ENCODE measurements around the gene ALOX15B.
"Not testable (repeated sequence)": the region's sequence is repeated elsewhere in the genome, so short reads cannot be mapped to it uniquely, and the experiment has no call there.

Gene ALOX15B

DNA sequence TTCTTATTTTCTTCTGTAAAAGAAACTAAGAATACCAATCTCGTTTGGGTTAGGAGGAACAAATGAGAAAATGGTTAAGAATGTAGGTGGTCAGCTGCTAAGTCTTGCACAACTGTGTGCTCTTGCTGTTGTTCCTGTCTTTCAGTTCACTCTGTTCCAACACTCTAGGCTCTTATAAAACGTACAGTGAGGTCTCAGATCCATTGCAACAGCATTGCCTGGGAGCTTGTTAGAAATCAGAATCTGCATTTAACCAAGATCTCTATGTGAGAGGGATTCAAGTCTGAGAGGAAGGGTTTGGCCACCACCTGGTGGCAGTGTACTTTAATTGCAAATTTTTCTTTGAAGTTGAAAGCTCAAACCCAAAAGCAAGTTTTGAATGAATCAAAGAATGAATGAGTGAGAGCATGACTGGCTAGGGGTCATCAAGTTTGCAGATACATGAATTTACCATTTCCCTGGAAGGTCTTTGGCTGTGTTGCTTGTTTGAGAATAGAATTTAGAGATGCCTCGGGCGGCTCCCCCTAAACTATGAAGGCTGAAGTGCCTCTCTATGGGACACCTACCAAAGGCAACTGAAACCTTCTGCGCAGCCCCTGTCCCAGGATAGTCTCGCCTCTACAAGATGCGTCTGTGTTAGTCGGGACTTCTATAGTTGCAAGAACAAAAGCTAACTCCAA lies 2.5 kb downstream of the ALOX15B start:
- DNase-seq, result peak; percentile 4

DNA sequence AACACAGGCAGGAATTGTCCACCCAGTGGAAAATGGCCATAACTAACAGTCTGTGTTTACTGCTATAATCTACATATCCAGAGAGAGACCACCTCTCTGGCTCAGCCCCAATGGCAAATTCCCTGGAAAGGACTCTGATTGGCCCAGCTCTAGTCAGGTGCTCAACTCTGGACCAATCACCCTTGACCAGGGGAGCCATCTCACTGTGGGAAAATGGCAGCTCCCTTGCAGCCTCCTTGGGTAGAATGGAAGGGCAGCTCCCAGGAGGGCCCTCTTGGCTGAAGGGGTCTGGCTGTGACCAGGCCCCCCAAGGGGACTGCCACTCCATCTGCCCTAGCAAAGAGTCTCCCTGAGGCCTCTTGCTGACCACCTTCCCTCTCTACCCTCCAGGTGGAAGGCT lies 3.1 kb downstream of the ALOX15B start:
- no peak for DNase-seq

GRCh38 chr17:8044819-8045810 lies 6.3 kb downstream of the ALOX15B start:
- DNase-seq, result no peak

- DNase-seq, result no peak
Observed at GRCh38 chr17:8046306-8046928, 7.6 kb downstream of the ALOX15B start.

DNA sequence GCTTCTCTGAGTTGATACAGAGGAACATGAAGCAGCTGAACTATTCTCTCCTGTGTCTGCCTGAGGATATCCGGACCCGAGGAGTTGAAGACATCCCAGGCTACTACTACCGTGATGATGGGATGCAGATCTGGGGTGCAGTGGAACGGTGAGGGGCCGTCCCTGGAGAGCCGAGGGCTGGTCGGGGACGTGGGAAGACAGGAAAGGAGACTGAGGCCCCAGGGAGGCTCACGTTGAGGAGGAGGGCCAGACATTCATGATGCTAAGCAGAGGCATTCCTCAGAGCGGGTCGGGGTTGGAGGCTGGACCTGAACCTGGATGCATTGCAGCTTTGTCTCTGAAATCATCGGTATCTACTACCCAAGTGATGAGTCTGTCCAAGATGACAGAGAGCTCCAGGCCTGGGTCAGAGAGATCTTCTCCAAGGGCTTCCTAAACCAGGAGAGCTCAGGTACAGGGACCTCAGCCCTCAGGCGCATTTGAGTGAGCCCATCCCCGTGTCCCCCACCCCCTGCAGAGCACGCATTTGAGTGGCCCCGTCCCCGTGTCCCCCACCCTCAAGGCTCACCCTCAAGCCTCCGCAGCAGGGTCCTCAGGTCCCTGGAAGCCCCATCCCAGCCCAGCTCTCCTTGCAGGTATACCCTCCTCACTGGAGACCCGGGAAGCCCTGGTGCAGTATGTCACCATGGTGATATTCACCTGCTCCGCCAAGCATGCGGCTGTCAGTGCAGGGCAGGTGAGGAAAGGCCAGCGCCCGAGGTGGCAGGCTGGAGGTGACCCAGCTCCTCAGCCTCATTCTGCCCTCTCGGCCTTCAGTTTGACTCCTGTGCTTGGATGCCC lies 8.3 kb downstream of the ALOX15B start:
- no peak for DNase-seq

- no peak for DNase-seq
Observed at GRCh38 chr17:8047769-8048110, 8.9 kb downstream of the ALOX15B start.

DNA sequence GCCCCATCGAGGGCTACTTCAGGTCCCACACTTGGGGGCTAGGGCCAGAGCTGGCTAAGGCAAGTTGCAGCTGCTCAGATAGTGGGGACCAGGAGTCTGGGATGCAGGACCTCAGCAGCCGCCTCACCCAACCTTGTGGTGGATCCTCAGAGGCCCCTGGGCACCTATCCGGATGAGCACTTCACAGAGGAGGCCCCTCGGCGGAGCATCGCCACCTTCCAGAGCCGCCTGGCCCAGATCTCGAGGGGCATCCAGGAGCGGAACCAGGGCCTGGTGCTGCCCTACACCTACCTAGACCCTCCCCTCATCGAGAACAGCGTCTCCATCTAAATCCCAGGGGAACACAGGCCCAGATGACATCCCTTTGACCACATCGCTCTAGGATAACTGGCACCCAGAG lies 9.4 kb downstream of the ALOX15B start:
- no peak for DNase-seq

GRCh38 chr17:8048736-8049135 lies 9.9 kb downstream of the ALOX15B start:
- DNase-seq, result no peak

GRCh38 chr17:8051831-8052230 lies 13.0 kb downstream of the ALOX15B start:
- no peak for DNase-seq

DNA sequence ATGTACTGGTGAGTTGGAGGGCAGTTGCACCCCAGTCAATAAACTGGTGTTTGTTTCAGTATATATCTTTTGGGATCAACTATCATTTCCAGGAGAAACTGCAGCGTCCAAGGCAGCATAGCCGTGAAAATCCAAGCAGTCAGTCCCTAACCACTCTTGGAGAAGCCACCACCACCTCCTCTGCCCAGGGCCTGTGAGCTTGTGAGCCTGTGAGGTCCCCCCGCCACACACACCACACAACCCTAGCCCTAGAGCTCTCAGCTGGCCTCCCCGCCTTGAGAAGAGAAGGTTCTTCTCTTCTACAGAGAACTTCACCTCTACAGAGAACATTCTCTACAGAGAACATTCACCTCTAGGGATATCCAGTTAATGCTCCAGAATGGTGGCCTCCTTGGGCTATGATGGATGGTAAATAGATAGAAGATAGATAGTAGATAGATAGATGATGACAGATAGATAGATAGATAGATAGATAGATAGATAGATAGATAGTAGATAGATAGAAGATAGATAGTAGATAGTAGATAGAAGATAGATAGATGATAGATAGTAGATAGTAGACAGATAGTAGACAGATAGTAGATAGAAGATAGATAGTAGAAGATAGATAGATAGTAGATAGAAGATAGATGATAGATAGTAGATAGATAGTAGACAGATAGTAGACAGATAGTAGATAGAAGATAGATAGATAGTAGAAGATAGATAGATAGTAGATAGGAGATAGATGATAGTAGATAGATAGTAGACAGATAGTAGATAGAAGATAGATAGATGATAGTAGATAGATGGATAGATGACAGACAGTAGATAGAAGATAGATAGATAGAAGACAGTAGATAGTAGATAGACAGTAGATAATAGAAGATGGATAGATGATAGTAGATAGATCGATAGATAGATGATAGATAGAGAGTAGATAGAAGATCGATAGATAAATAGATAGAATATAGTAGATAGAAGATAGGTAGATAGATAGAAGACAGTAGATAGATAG lies 13.7 kb downstream of the ALOX15B start:
- DNase-seq, result no peak

DNA sequence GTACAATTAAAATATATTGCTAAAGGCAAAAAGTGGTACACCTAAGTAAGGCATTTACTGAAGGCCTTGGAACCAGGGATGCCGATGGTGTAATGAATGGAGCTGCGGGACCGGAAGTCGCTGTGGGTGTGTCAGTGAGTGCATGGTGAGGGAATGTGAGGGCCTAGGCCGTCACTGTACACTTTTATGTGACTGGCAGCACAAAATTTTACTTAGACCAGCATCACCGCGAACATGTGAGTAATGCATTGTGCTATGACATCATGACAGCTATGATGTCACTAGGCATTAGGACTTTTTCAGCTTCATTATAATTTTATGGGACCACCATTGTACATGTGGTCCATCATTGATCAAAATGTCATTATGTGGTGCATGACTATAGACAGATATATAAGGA lies 14.7 kb downstream of the ALOX15B start:
- no peak for DNase-seq

DNA sequence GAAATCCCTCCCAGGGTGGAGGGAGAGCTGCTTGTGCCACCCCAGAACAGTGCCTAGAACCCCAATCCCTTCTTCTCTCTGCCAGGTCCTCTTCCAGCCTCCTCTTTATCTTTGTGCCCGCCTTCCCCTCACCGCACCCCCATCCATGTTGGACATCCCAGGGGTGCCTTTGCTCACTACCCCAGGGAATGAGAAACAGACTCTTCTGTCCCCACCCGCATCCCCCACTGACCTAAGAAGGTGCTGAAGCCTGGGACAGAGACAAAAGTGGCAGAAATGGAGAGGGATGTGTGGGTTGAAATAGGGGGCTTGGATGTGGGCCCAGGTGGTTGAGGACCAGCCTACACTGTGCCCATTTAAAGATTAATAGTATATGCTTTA lies 17.0 kb downstream of the ALOX15B start:
- no peak for DNase-seq

- DNase-seq, result no peak
Observed at GRCh38 chr17:8056232-8056975, 17.5 kb downstream of the ALOX15B start.

- no peak for DNase-seq
Observed at GRCh38 chr17:8056976-8057625, 18.2 kb downstream of the ALOX15B start.

- peak; percentile 58 for DNase-seq
Observed at GRCh38 chr17:8057691-8058114, 18.8 kb downstream of the ALOX15B start.

DNA sequence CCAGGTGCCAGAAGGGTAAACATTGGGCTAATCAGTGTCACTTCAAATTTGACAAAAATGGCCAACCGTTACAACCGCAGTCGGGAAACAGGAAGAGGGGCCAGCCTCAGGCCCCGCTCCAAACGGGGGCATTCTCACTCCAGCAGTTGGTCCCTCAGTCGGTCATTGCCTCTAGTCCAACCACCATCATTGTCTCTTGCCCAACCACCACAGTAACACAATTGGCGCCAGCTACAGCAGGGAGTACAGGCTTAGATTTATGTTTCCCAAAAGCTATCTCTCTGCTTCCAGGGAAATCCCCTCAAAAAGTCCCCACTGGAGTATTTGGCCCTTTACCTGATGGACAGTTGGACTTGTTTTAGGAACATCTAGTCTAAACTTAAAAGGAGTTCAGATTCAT lies 20.3 kb downstream of the ALOX15B start:
- no peak for DNase-seq

DNA sequence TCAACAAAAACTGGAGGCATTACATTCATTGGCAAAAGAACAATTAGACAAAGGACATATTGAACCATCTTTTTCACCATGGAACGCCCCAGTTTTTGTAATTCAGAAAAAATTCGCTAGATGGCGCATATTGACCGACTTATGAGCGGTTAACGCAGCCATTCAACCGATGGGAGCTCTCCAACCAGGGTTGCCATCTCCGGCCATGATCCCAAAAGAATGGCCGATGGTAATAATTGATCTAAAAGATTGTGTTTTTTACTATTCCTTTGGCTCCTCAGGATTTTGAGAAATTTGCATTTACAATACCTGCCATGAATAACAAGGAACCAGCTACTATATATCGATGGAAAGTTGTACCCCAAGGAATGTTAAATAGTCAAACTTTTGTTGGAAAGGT lies 21.4 kb downstream of the ALOX15B start:
- DNase-seq, result peak; percentile 51

DNA sequence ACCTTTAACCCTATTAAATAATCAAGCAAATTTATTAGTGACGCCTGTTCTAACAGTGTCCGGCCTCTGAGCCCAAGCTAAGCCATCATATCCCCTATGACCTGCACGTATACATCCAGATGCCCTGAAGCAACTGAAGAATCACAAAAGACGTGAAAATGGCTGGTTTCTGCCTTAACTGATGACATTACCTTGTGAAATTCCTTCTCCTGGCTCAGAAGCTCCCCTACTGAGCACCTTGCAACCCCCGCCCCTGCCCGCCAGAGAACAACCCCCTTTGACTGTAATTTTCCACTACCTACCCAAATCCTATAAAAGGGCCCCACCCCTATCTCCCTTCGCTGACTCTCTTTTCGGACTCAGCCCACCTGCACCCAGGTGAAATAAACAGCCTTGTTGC lies 23.0 kb downstream of the ALOX15B start:
- not testable (repeated sequence) for DNase-seq

DNA sequence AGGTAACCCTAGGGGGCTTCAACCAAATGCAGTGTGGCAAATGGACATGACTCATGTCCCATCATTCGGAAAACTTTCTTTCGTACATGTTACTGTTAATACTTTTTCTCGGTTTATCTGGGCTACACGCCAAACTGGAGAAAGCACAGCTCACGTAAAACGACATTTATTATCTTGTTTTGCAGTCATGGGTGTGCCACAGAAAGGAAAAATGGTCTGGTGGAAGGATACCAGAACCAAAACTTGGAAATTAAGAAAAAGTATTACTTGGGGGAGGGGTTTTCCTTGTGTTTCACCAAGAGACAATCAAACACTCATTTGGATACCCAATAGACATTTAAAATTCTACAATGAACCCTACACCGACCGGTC lies 23.6 kb downstream of the ALOX15B start:
- DNase-seq, result no peak

GRCh38 chr17:8062807-8063483 lies 24.1 kb downstream of the ALOX15B start:
- no peak for DNase-seq
